H1 (cell line): Measurements from ENCODE around the gene STAG1. TPM values are rescaled to one million over a fixed set of nuclear protein-coding genes. Genes with fewer than 3 reads are reported as not detected.
A peak's percentile ranks its signal among the peaks of the same experiment; 100 is the strongest.

Experiments
- ASH2L ChIP-seq: fragments of 200-600, 300-600 bp; sonication (generic); IDR thresholded peaks from one replicate; pipeline ENCODE4 v1.7.1; 2017; ENCODE audit warnings: low read length
- BRCA1 ChIP-seq: IDR thresholded peaks from 2 replicates; pipeline ENCODE4 v1.6.1; 2012; ENCODE audit warnings: low read depth, low read length, improper control_type of control experiment
- CBX5 ChIP-seq: fragments of 300-800, 300-1000 bp; sonication (generic); IDR thresholded peaks from 2 replicates; pipeline ENCODE4 v1.7.1; 2016; ENCODE audit warnings: antibody characterized with exemption, low read length, low read depth
- CBX8 ChIP-seq: fragments of 300-800, 300-1000 bp; sonication (generic); IDR thresholded peaks from 2 replicates; pipeline ENCODE4 v1.7.1; 2016; ENCODE audit warnings: low read depth, low read length, borderline replicate concordance
- GABPA ChIP-seq: IDR thresholded peaks from 2 replicates; pipeline ENCODE4 v1.6.1; 2011; ENCODE audit warnings: mild to moderate bottlenecking, low read length, moderate library complexity, borderline replicate concordance; ENCODE audit not compliant: insufficient read depth
- polyA plus RNA-seq, 7 experiments: library from polyadenylated mRNA; depleted of rRNA in 3 of 7; stranded (reverse) in 5 of 7; unstranded in 2 of 7; fragments of >200 nt in 5 of 7; fragments of 200-250 nt in 2 of 7; gene quantifications; 1 replicate in 5 of 7; 2 replicates in 1 of 7; 4 replicates in 1 of 7; pipeline versions ENCODE4 v1.2.1 to v1.2.3, GENCODE V29; 2011 to 2013; ENCODE audit warnings: missing spikeins in 2 of 7, mixed read lengths in 2 of 7
- total RNA-seq: library from RNA; stranded (reverse); fragmentation: NEBNext Ultra II Directional; extraction: Animal tissue kit (Norgen Biotek cat#: 25700); gene quantifications from 2 replicates; pipeline ENCODE4 v1.2.1, GENCODE V29; 2021
- TF ChIP-seq, protein P1 (sequence below): fragments of 300-600 bp; sonication (generic); IDR thresholded peaks from 2 replicates; pipeline ENCODE4 v1.7.1; 2012; ENCODE audit warnings: low read length, moderate library complexity, mild to moderate bottlenecking, inconsistent platforms; ENCODE audit not compliant: insufficient replicate concordance
- TF ChIP-seq, protein P2 (sequence below): IDR thresholded peaks from 2 replicates; pipeline ENCODE4 v1.6.1; 2012; ENCODE audit warnings: inconsistent platforms
- TF ChIP-seq, protein P3 (sequence below): IDR thresholded peaks from 2 replicates; pipeline ENCODE4 v1.6.1; 2012; ENCODE audit warnings: inconsistent platforms

The STAG1 gene
- total and polyA plus RNA-seq, 2 of the 8 experiments (the other 6 are each of a cell fraction or from before 2014, with no cell fraction given): 4.6 to 23.4 TPM

DNA sequence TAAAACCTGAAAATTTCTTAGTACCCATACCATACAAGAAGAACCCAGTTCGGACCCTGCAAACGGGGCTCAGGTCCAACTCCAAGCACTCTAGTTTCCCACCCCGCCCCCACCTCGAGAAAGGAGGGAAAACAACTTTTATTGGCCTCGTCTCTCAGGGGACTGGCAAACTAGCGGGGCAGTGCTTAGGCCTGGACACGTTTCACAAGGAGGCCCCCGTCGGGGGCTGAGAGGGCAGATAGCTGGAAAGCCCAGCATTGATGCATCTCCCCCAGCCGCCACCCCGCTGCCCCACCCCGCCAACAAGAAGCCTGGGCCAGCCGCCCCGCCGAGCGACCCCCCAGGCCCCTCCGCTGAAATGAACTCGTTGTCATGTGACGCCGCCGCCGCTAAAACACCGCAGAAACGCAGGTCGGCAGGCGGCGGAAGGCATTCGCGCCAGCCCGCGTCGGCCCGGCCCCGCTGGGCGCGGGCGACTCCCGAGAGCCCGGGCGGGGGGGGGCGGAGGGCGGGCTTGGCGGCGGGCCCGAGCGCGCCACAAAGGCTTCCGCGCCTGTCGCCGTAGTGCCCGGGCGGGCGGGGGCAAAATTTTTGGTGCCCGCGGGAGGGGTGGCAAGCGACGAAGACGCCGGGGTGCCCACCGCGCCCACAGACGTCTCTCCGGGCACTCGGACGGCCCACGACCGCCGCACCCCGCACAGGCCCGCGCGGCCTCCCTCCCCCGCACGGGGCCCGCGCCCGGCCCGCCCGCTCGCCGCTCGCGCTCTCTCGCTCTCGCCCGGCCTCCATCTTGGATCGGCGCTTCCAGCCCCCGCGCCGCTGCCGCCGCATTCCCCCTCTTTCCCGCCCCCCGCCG, 634 bp downstream of the STAG1 start (continued):
- TF ChIP-seq, protein P1, sequence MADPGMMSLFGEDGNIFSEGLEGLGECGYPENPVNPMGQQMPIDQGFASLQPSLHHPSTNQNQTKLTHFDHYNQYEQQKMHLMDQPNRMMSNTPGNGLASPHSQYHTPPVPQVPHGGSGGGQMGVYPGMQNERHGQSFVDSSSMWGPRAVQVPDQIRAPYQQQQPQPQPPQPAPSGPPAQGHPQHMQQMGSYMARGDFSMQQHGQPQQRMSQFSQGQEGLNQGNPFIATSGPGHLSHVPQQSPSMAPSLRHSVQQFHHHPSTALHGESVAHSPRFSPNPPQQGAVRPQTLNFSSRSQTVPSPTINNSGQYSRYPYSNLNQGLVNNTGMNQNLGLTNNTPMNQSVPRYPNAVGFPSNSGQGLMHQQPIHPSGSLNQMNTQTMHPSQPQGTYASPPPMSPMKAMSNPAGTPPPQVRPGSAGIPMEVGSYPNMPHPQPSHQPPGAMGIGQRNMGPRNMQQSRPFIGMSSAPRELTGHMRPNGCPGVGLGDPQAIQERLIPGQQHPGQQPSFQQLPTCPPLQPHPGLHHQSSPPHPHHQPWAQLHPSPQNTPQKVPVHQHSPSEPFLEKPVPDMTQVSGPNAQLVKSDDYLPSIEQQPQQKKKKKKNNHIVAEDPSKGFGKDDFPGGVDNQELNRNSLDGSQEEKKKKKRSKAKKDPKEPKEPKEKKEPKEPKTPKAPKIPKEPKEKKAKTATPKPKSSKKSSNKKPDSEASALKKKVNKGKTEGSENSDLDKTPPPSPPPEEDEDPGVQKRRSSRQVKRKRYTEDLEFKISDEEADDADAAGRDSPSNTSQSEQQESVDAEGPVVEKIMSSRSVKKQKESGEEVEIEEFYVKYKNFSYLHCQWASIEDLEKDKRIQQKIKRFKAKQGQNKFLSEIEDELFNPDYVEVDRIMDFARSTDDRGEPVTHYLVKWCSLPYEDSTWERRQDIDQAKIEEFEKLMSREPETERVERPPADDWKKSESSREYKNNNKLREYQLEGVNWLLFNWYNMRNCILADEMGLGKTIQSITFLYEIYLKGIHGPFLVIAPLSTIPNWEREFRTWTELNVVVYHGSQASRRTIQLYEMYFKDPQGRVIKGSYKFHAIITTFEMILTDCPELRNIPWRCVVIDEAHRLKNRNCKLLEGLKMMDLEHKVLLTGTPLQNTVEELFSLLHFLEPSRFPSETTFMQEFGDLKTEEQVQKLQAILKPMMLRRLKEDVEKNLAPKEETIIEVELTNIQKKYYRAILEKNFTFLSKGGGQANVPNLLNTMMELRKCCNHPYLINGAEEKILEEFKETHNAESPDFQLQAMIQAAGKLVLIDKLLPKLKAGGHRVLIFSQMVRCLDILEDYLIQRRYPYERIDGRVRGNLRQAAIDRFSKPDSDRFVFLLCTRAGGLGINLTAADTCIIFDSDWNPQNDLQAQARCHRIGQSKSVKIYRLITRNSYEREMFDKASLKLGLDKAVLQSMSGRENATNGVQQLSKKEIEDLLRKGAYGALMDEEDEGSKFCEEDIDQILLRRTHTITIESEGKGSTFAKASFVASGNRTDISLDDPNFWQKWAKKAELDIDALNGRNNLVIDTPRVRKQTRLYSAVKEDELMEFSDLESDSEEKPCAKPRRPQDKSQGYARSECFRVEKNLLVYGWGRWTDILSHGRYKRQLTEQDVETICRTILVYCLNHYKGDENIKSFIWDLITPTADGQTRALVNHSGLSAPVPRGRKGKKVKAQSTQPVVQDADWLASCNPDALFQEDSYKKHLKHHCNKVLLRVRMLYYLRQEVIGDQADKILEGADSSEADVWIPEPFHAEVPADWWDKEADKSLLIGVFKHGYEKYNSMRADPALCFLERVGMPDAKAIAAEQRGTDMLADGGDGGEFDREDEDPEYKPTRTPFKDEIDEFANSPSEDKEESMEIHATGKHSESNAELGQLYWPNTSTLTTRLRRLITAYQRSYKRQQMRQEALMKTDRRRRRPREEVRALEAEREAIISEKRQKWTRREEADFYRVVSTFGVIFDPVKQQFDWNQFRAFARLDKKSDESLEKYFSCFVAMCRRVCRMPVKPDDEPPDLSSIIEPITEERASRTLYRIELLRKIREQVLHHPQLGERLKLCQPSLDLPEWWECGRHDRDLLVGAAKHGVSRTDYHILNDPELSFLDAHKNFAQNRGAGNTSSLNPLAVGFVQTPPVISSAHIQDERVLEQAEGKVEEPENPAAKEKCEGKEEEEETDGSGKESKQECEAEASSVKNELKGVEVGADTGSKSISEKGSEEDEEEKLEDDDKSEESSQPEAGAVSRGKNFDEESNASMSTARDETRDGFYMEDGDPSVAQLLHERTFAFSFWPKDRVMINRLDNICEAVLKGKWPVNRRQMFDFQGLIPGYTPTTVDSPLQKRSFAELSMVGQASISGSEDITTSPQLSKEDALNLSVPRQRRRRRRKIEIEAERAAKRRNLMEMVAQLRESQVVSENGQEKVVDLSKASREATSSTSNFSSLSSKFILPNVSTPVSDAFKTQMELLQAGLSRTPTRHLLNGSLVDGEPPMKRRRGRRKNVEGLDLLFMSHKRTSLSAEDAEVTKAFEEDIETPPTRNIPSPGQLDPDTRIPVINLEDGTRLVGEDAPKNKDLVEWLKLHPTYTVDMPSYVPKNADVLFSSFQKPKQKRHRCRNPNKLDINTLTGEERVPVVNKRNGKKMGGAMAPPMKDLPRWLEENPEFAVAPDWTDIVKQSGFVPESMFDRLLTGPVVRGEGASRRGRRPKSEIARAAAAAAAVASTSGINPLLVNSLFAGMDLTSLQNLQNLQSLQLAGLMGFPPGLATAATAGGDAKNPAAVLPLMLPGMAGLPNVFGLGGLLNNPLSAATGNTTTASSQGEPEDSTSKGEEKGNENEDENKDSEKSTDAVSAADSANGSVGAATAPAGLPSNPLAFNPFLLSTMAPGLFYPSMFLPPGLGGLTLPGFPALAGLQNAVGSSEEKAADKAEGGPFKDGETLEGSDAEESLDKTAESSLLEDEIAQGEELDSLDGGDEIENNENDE: no peak
- TF ChIP-seq GABPA: no peak
- TF ChIP-seq, protein P2, sequence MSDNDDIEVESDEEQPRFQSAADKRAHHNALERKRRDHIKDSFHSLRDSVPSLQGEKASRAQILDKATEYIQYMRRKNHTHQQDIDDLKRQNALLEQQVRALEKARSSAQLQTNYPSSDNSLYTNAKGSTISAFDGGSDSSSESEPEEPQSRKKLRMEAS: peak; percentile 63; the same call in 1 of the 2 replicates
- peak; percentile 47 for TF ChIP-seq ASH2L
- no peak for TF ChIP-seq CBX5
- TF ChIP-seq CBX8: no peak
- TF ChIP-seq, protein P3, sequence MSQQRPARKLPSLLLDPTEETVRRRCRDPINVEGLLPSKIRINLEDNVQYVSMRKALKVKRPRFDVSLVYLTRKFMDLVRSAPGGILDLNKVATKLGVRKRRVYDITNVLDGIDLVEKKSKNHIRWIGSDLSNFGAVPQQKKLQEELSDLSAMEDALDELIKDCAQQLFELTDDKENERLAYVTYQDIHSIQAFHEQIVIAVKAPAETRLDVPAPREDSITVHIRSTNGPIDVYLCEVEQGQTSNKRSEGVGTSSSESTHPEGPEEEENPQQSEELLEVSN: peak; percentile 86
- no peak for TF ChIP-seq BRCA1
